Measurements from ENCODE around the gene FAM177B.
"Not testable (repeated sequence)": the region's sequence is repeated elsewhere in the genome, so short reads cannot be mapped to it uniquely, and the experiment has no call there.

Gene FAM177B

DNA sequence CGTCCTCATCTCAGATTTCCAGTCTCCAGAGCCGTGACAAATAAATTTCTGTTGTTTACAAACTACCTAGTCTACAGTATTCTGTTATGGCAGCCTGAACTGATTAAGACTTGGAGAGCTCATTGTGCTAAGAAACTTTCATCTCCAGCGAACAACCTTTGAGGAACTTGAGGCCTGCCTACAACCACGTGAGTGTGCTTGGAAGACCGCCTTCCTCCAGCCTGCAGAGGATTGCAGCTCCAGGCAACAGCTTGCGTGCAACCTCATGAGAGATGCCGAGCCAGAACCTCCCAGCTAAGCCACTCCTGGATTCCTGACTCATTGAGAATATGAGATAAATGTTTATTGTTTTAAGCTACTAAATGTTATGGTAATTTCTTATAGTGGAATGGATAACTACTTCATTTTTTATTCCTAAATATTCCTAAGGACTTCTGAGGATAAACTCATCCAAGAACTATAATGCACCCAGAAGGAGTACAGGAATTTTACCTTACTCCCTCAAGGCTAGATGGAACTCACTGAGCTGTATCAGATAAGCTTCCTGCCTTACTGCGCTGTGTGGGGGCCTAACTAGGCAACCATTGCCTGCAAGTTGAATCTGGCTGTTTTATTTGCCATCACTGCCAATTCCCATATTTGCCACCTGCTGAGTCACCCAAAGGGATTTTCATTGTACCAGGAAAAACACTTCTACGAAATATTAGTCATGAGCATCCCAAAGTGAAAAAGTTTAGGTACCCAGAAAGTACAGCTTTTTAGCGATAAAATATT lies 17.6 kb downstream of the FAM177B start:
- H3K4me3 ChIP-seq (ENCODE audit: control insufficient read depth, low read depth, low read length): no peak overlapping the region
- TF ChIP-seq, protein P1, sequence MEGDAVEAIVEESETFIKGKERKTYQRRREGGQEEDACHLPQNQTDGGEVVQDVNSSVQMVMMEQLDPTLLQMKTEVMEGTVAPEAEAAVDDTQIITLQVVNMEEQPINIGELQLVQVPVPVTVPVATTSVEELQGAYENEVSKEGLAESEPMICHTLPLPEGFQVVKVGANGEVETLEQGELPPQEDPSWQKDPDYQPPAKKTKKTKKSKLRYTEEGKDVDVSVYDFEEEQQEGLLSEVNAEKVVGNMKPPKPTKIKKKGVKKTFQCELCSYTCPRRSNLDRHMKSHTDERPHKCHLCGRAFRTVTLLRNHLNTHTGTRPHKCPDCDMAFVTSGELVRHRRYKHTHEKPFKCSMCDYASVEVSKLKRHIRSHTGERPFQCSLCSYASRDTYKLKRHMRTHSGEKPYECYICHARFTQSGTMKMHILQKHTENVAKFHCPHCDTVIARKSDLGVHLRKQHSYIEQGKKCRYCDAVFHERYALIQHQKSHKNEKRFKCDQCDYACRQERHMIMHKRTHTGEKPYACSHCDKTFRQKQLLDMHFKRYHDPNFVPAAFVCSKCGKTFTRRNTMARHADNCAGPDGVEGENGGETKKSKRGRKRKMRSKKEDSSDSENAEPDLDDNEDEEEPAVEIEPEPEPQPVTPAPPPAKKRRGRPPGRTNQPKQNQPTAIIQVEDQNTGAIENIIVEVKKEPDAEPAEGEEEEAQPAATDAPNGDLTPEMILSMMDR (IDR thresholded peaks at IDR 0.05; ENCODE audit: control insufficient read depth, insufficient read depth, low read depth, low read length, missing control alignments): no peak
- peak; percentile 97 for DNase-seq (ENCODE audit: low read depth)

DNA sequence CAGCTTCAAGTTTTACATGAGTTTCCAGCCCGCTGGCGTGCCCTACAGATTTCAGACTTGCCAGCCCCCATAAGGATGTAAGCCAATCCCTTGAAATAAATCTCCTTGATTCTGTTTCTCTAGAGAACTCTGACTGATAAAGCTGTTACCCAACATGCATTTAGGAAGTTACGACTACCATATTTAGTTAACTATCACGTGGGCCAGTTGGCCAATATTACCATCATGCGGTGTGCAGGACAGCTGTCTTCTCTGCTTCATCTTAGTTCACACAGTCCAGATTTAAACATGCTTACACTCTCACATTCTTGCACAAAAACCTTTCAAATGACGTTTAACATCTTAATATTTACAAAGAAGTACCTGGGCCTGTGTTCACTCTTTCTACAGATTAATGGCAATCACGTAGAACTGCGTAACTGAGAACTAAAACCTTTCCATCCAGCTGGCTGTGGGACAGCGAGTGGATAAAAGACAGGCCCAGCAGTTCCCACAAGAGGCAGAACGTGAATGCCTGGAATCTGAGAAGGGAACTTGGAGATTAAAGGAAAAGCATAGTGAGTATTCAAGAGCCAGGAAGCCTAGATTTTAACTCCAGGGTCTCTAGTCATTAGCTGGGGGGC lies 20.8 kb downstream of the FAM177B start:
- H3K4me3 ChIP-seq (ENCODE audit: control insufficient read depth, low read depth, low read length): no peak overlapping the region
- TF ChIP-seq, protein P1 (IDR thresholded peaks at IDR 0.05; ENCODE audit: control insufficient read depth, insufficient read depth, low read depth, low read length, missing control alignments): no peak
- DNase-seq (ENCODE audit: low read depth): no peak

DNA sequence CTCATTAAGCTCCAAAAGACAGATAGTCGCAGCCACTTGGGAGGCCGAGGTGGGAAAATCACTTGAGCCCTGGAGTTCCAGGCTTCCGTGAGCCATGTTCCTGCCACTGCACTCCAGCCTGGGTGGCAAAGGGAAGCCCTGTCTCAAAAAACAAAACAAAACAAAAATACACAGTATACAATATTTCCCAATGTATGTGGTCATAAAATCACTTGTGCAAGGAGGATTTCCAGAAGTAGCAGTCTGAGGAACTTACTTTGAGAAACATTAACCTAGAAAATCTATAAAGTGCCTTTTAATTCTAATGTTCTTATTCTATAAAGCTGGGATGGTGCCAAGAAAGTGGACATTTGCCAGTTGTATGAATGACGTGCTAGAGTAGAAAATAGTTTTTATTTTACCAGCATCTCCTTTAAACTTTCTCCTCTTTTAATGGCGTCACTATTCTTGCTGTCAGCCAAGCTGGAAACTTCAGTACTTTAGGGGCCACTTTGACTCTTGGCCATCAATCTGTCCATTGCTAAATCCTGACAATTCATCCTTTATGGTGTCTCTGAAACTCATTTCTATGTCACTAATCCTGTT lies 22.5 kb downstream of the FAM177B start:
- TF ChIP-seq, protein P1 (IDR thresholded peaks at IDR 0.05; ENCODE audit: control insufficient read depth, insufficient read depth, low read depth, low read length, missing control alignments): no peak
- no peak for DNase-seq (ENCODE audit: low read depth)
- H3K4me3 ChIP-seq (ENCODE audit: control insufficient read depth, low read depth, low read length): no peak overlapping the region

DNA sequence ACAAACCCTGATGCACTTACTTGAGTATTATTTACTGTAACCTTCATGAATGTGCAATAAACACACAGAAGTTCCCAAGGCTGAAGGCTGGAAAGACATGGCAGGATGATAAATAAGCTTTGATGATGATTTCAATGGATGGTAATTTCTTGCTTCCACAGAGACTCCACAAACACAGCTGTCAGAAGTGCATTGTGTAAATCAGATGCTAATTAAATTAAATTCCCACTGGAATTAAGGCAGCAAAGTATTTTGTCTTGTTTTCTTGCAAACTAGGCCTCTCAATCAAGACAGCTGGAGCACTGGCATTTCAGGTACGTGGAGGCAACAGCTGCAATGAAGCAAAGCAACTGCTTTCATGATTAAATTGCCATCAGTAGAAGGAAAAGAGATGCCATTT lies 24.1 kb downstream of the FAM177B start:
- no peak for DNase-seq (ENCODE audit: low read depth)
- TF ChIP-seq, protein P1 (IDR thresholded peaks at IDR 0.05; ENCODE audit: control insufficient read depth, insufficient read depth, low read depth, low read length, missing control alignments): no peak

DNA sequence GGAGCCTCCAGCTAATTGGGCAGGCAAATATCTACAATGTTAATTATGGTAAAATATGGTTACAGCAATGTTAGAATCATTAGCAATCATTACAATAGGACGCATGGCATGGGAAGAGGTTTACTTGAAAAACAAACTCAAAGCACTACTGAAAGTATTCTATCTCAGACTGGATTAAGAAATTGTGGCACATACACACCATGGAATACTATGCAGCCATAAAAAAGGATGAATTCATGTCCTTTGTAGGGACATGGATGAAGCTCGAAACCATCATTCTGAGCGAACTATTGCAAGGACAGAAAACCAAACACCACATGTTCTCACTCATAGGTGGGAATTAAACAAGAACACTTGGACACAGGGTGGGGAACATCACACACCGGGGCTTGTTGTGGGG lies 25.2 kb downstream of the FAM177B start:
- DNase-seq (ENCODE audit: low read depth); H3K4me3 ChIP-seq (ENCODE audit: control insufficient read depth, low read depth, low read length): not testable (repeated sequence)

More for the DNA sequence above, 24.1 kb downstream of the FAM177B start:
- no peak overlapping the region for H3K4me3 ChIP-seq (ENCODE audit: control insufficient read depth, low read depth, low read length)

DNA sequence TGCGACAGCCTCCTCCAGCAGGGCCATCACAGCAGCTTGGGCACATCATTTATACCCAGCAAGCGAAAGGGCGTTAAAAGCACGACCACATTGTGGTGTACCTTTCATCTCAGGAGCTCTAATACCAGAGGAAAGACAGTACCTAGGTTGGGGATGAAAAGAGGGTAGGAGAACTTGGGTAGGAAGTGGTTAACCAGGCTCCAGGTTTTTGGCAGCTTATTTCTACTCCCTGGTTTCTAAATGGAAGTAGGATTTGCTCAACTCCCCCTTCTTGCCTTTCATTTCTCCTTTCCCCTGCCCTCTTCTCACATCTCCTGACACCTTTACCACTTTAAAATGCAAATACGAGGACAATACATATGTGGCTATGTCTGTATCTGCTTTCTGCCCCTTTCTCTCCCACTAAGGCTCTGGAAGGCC lies 30.2 kb downstream of the FAM177B start:
- TF ChIP-seq, protein P1 (IDR thresholded peaks at IDR 0.05; ENCODE audit: control insufficient read depth, insufficient read depth, low read depth, low read length, missing control alignments): no peak
- H3K4me3 ChIP-seq (ENCODE audit: control insufficient read depth, low read depth, low read length): no peak overlapping the region
- DNase-seq (ENCODE audit: low read depth): no peak

DNA sequence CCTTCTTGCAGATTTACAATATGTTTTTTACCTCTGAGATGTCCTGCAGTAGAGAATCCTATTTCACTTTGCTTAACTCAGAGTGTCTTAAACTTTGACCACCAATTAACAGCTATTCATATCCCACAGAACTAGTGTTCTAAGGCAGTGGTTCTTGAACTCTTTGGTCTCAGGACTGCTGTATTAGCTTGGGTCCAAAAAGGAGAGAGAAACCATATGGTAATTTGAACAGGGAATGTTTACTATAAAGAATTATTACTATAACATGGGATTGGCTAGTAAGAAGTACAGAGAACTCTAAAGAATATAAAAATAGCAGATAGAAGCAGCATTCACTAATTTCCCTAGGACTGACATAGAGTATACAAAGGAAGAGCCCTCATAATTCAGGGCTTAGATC lies 31.6 kb downstream of the FAM177B start:
- H3K4me3 ChIP-seq (ENCODE audit: control insufficient read depth, low read depth, low read length): no peak overlapping the region
- no peak for DNase-seq (ENCODE audit: low read depth)
- TF ChIP-seq, protein P1 (IDR thresholded peaks at IDR 0.05; ENCODE audit: control insufficient read depth, insufficient read depth, low read depth, low read length, missing control alignments): no peak
